Small intestine (tissue), 7 donors: ENCODE measurements around the gene VENTX. TPM values are rescaled to one million over a fixed set of nuclear protein-coding genes. Genes with fewer than 3 reads are reported as not detected.

Experiments used
- DNase-seq, 2 donors: peaks; one replicate each; pipeline versions ENCODE4 v3.0.0 to v3.0.0-alpha.2; 2013
- FAIRE-seq: peaks from 2 replicates; lab custom pipeline; 2012; peaks lifted over from hg19 to GRCh38; lab: Jason Lieb, UNC
- H3K27ac ChIP-seq, 3 donors: one replicate each; pipeline ENCODE4 v1.5.1; 2013; ENCODE audit warnings: low read length in 2 of 3, mild to moderate bottlenecking in 2 of 3, control low read depth in 1 of 3, inconsistent platforms in 1 of 3, low read depth in 1 of 3, moderate library complexity in 1 of 3
- H3K27me3 ChIP-seq, 3 donors: one replicate each; pipeline ENCODE4 v1.6.1; 2013; ENCODE audit warnings: low read length in 3 of 3, inconsistent platforms in 1 of 3; ENCODE audit not compliant: control insufficient read depth in 3 of 3, insufficient read depth in 3 of 3
- H3K36me3 ChIP-seq, 3 donors: one replicate each; pipeline ENCODE4 v1.6.1; 2013; ENCODE audit warnings: low read length in 3 of 3, inconsistent platforms in 1 of 3, low read depth in 1 of 3, mild to moderate bottlenecking in 1 of 3, moderate library complexity in 1 of 3; ENCODE audit not compliant: control insufficient read depth in 3 of 3, insufficient read depth in 2 of 3
- H3K4me1 ChIP-seq, 3 donors: one replicate each; pipeline ENCODE4 v1.6.1; 2013; ENCODE audit warnings: low read length in 2 of 3, inconsistent platforms in 1 of 3, low read depth in 1 of 3, mild to moderate bottlenecking in 1 of 3, moderate library complexity in 1 of 3; ENCODE audit not compliant: control insufficient read depth in 3 of 3, insufficient read depth in 2 of 3
- H3K4me3 ChIP-seq, 3 donors: one replicate each; pipeline ENCODE4 v1.5.1; 2013; ENCODE audit warnings: low read length in 3 of 3, control low read depth in 1 of 3, inconsistent platforms in 1 of 3, low read depth in 1 of 3, mild to moderate bottlenecking in 1 of 3, moderate library complexity in 1 of 3
- H3K9me3 ChIP-seq, 2 donors: one replicate each; pipeline ENCODE4 v1.6.1; 2013; ENCODE audit warnings: low read depth in 1 of 2, low read length in 1 of 2; ENCODE audit not compliant: control insufficient read depth in 2 of 2, insufficient read depth in 1 of 2
- WGBS, 3 donors: extraction: QIAGEN DNeasy Blood & Tissue Kit; methylation state at CpG; one replicate each; pipeline ENCODE4 v1.1.7; 2013; 5-methylcytosine and 5-hydroxymethylcytosine counted together
- polyA plus RNA-seq, 4 donors: library from polyadenylated mRNA; stranded (reverse) in 3 of 4; unstranded in 1 of 4; fragments of 200-250 nt in 3 of 4; fragments of 120-200 nt in 1 of 4; gene quantifications; one replicate each; pipeline versions ENCODE4 v1.2.1 to v1.2.3, GENCODE V29; 2013
- donor health status: healthy with polysubstance abuse.
- donor health status: control.
- donor health status: control.
- donor health status: Bipolar disorder and iron deficiency.
- donor health status: healthy.

The VENTX gene
- polyA plus RNA-seq, 4 donors = 0.19 to 0.30 TPM; not detected in 2

DNA sequence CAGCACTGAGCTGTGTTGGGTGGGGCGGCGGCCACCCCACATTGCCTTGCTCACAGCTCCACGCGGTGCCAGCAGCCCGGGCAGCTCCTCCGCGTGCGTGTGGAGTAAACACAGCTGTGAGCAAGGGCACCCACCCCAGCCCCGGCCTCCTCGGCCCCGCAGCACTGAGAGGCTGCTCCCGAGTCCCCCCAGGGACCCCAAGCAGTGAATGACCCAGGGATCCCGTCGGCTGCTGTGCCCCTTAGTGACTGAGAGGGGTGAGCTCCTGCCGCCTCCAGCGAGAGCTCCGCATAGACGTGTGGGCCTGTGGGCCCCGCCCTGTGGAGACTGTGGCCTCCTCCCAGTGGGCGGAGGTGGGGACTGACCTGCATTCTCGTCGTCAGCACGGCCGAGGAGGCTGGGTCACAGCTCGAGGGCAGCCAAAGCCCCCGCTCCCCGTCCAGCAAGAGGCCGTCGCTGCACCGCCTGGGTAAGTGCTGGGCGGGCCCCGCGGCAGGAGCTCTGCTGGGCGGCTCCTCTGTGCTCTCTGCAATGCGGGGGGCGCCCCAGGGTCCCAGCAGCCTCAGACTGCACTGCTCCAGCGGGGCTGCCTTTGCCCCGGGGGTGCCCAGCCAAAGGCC is 37.6 kb upstream of the VENTX start:
- no peaks in the 10 kb centered on the region for H3K27me3 ChIP-seq
- WGBS, 3 donors = 50 to 63% (median 51%) methylated on average over 28 to 38 of the region's 38 CpGs
- H3K36me3 ChIP-seq = peaks cover 0 to 41% (median 0%) of the 10 kb centered on the region in 3 donors
- no peak overlapping the region for H3K27ac ChIP-seq
- no peaks in the 10 kb centered on the region for H3K4me1 ChIP-seq
- no peaks in the 10 kb centered on the region for H3K9me3 ChIP-seq
- no peak for DNase-seq
- no peak overlapping the region for H3K4me3 ChIP-seq
- FAIRE-seq = no peak

DNA sequence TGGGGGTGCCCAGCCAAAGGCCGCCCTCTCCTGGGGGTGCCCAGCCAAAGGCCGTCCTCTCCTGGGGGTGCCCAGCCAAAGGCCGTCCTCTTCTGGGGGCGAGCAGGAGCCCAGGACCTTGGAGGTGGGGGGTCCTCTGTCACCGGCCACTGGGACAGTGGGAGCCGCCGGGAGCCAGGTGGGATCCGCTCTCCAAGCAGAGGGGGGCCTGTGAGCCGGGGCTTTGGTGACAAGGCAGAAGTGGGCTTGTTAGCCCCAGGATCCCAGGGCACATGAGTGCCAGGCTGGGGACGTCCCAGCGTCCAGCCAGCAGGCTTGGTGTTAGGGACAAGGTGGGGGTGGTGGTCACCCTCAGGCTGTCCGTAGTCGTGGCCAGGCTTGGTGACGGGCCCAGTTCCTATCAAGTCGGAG is 37.0 kb upstream of the VENTX start:
- Histone ChIP-seq H3K4me3 (no peak overlapping the region), H3K27me3 (no peaks in the 10 kb centered on the region), H3K9me3 (no peaks in the 10 kb centered on the region), H3K4me1 (no peaks in the 10 kb centered on the region), H3K36me3 (peaks cover 0 to 41% (median 0%) of the 10 kb centered on the region in 3 donors), H3K27ac (no peak overlapping the region)
- 81 to 92% (median 91%) methylated on average over 12 to 15 of the region's 15 CpGs for WGBS, 3 donors
- no peak for FAIRE-seq
- DNase-seq = no peak

DNA sequence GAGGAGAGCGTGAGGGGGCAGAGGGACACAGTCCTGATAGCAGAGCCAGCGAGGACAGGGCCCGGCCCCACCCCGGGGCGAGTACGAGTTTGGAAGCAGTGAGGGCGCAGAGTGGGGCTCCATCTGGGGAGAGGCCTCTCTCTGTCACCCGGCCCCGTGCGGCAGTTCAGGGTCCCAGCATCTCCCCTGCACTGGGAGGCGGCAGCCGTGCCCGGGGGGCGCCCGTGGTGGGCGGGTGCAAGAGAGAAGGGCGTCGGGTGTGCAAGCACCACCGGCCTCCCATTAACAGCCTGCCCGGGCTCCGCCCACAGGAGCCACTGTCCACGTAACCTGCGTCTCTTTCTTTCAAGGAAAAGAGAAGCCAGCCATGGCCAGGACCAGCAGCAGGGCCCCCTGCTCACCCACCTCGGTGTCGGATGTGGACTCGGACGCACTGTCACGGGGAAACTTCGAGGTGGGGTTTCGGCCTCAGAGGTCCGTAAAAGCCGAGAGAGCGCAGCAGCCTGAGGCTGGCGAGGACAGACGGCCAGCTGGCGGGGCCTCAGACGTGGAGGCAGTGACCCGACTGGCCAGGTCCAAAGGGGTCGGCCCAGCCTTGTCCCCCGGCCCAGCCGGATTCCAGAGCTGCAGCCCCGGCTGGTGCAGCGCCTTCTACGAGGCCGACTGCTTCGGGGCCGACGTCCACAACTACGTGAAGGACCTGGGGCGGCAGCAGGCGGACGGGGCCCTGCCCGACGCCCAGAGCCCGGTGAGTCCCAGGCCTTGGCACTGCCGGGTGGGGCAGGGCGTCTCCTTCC is 36.3 kb upstream of the VENTX start:
- FAIRE-seq (no peak), DNase-seq (no peak)
- Histone ChIP-seq H3K9me3 (no peaks in the 10 kb centered on the region), H3K27ac (no peak overlapping the region), H3K36me3 (peaks cover 0 to 41% (median 0%) of the 10 kb centered on the region in 3 donors), H3K4me1 (no peaks in the 10 kb centered on the region), H3K27me3 (no peaks in the 10 kb centered on the region), H3K4me3 (no peak overlapping the region)
- WGBS, 3 donors = 76 to 89% (median 79%) methylated on average over 54 to 57 of the region's 57 CpGs

DNA sequence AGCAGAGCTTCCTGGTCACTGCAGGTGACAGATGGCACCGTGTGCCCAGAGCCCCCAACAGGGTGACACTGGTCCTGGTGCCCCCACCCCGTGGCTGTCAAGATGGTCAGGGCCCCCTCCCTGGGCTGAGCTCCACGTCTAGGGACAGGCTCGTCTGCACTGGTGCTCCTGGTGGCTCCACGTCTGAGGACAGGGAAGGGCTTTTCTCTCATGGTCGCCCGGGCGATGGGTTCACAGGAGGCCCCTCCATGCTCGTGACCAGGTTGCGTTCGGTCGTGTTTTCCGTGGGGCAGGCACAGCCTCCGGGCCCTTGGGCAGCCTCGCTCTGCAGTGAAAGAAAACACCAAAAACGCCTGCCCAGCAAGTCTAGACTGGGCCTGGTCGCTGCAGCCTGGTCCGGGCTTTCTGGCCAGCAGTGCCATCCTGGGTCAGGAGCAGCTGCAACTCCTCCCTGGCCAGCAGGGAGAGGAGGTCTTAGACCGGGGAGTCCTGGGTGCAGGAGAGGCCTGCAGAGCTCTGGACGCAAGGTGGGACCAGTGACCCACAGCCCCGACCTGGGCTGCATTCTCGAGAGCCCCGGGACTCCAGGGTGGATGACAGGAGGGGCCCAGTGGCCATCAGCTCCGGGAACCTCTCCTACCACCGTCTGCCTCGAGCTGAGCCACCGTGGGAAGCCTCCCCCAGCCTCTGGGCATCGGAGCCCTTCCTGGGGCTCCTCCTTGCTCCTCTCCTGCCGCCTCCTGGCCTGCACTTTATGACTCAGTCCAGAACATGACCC is 35.5 kb upstream of the VENTX start:
- H3K4me1 ChIP-seq = no peaks in the 10 kb centered on the region
- FAIRE-seq (no peak), DNase-seq (no peak)
- no peaks in the 10 kb centered on the region for H3K27me3 ChIP-seq
- H3K9me3 ChIP-seq = no peaks in the 10 kb centered on the region
- no peak overlapping the region for H3K4me3 ChIP-seq
- WGBS, 3 donors = 63 to 78% (median 68%) methylated on average over 29 of the region's 29 CpGs
- H3K36me3 ChIP-seq = peaks cover 0 to 41% (median 0%) of the 10 kb centered on the region in 3 donors
- no peak overlapping the region for H3K27ac ChIP-seq

DNA sequence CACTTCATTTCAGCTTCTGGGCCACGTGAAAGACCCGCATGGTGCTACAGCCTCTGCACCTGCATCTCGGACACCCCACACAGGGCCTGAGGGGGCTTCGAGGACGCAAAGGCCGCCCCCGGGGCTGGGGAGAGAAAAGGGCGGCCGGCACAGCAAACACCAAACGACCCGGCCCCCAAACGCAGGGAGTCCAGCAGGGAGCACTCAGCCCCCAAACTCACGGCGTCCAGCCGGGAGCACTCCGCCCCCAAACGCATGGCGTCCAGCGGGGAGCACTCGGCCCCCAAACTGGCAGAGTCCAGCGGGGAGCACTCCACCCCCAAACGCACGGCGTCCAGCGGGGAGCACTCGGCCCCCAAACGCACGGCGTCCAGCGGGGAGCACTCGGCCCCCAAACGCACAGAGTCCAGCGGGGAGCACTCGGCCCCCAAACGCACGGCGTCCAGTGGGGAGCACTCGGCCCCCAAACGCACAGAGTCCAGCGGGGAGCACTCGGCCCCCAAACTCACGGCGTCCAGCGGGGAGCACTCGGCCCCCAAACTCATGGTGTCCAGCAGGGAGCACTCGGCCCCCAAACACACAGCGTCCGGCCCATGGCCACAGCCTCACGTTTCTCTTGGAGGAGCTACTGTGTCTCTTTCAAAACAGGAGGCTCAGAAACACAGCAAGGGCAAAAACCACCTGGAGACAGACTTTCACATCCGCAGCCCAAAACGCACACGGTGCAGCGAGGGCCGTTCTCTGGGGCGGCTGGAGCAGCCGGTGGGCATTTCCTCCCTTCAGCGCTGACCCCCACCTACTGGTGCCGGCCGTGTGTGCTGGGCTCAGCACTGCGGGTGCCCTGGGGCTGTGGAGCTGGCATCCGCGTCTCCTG is 34.6 kb upstream of the VENTX start:
- Histone ChIP-seq H3K4me3 (no peak overlapping the region), H3K36me3 (peaks cover 0 to 38% (median 0%) of the 10 kb centered on the region in 3 donors), H3K27ac (no peak overlapping the region), H3K4me1 (no peaks in the 10 kb centered on the region), H3K27me3 (no peaks in the 10 kb centered on the region), H3K9me3 (no peaks in the 10 kb centered on the region)
- DNase-seq = no peak
- 83 to 88% (median 83%) methylated on average over 54 to 62 of the region's 62 CpGs for WGBS, 3 donors
- no peak for FAIRE-seq

DNA sequence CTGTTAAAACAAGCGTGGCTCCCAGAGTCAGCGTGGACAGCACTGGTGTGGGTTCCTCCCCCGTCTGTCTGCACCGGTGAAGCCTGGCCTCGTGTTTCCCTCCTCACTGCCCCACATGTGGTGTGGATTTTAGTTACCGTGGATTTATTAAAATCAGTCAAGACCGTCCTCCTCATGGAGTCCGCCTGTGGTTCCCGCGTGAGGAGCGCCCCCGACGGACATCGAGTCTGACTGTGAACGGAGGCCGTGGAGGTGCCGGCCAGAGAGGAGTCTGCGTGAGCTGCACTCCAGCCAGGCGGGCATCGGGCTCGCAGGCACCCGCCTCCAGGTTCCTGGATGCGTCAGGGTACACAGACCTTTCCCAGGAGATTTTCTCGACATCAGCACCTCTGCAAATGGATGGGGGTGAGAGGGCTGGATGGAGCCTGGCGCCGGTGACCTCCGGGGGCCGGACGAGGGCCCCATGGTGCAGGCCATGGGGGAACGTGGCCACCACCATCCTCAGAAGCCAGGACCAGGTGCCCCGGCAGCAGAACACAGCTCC is 33.9 kb upstream of the VENTX start:
- no peak for DNase-seq
- no peak for FAIRE-seq
- Histone ChIP-seq H3K36me3 (peaks cover 0 to 33% (median 0%) of the 10 kb centered on the region in 3 donors), H3K27me3 (no peaks in the 10 kb centered on the region), H3K4me3 (no peak overlapping the region), H3K4me1 (no peaks in the 10 kb centered on the region), H3K27ac (no peak overlapping the region), H3K9me3 (no peaks in the 10 kb centered on the region)
- WGBS, 3 donors = 85 to 89% (median 86%) methylated on average over 31 of the region's 31 CpGs

DNA sequence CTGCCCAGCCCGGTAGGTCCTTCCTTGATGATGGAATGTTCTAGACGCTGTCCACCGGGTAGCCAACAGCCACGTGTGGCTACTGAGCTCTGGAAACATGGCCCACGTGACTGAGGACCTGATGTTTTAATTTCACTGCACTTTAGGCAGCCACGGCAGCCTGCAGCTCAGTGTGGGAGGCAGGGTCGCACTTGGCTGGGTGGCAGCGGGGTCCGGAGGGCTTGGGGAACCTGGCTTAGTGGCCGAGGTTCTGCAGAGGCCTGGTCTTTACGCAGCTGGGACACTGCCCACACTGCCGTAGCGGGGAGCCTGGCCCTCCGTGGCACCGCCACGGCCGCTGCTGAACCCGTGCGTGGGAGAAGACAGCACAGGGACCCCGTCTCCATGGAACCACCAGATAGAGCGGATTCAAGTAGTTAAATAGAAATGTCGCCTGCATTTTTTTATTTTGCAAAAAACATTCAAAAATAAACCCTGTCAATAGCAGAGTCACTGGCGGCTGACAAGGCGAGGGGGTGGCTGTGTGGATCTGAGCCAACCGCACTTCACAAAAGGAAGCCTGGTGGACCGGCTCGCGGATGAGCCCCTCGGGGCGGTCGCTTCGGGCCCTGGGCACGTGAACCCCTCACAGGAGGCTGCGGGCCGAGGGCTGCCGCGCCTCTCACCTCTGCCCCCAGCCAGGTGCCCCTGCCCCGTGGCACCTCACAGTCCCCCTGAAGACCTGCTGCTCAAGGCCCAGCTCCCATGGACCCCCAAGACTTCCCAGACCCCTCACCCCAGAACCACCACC is 33.2 kb upstream of the VENTX start:
- Histone ChIP-seq H3K4me1 (no peaks in the 10 kb centered on the region), H3K36me3 (peaks cover 0 to 30% (median 0%) of the 10 kb centered on the region in 3 donors), H3K9me3 (no peaks in the 10 kb centered on the region), H3K27me3 (no peaks in the 10 kb centered on the region), H3K4me3 (no peak overlapping the region), H3K27ac (no peak overlapping the region)
- WGBS, 3 donors = 85 to 92% (median 91%) methylated on average over 34 to 38 of the region's 38 CpGs
- DNase-seq (no peak), FAIRE-seq (no peak)
